IPS DF 4.7 (cell line): ENCODE results near the gene STYX.
"Not testable (repeated sequence)": the region's sequence is repeated elsewhere in the genome, so short reads cannot be mapped to it uniquely, and the experiment has no call there.

ENCODE experiments used
- DNase-seq: peaks from one replicate; pipeline ENCODE4 v3.0.0-alpha.2; 2013; ENCODE audit warnings: low spot score; ENCODE audit errors: extremely low read depth

Gene STYX

DNA sequence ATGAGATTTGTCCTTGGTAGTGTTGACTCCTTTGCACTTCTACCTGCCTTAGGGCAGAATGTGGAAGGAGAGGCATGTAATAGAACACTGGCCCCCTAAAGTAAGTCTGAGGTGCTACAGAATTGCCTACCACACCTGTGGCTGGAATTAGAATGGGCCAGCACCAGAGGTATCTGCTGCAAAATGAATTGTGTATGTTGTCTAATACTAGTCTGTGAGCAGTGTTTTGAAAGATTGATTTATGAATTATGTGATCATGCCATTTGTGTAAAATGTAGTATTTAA, 5.7 kb upstream of the STYX start:
- DNase-seq = no peak

DNA sequence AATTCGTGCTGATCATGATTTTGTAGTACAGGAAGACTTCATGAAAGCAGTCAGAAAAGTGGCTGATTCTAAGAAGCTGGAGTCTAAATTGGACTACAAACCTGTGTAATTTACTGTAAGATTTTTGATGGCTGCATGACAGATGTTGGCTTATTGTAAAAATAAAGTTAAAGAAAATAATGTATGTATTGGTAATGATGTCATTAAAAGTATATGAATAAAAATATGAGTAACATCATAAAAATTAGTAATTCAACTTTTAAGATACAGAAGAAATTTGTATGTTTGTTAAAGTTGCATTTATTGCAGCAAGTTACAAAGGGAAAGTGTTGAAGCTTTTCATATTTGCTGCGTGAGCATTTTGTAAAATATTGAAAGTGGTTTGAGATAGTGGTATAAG, 2.5 kb upstream of the STYX start:
- DNase-seq = not testable (repeated sequence)

DNA sequence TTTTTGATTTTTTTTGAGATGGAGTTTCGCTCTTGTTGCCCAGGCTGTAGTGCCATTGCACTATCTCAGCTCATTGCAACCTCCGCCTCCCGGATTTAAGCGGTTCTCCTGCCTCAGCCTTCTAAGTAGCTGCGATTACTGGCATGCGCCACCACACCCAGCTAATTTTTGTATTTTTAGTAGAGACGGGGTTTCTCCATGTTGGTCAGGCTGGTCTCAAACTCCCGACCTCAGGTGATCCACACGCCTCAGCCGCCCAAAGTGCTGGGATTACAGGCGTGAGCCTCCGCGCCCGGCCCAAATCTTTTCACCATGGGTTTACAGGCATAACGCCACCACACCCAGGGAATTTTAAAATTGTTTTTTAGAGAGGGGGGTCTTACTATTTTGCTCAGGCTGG, 931 bp upstream of the STYX start:
- not testable (repeated sequence) for DNase-seq

- no peak for DNase-seq
Observed at GRCh38 chr14:52729585-52729924, 411 bp upstream of the STYX start.

DNA sequence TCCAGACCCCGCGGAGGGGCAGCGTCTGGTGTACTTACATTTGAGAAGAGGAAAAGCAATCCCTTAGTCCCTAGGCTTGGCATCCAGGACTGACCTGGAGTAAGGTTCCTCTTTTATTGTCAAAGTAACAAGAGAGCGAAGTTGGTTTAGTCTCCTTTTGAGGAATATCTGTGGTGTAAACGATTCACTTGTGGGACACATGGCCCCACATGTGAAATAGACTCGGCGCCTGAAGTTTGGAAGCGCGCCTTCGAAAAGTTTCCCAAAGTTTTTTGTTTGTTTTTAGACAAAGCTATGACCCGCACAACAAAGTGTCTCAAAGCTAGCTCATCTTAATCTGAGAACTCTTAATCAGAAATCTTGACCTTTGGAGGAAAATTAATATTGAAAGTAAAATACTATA, 744 bp downstream of the STYX start:
- DNase-seq = no peak

DNA sequence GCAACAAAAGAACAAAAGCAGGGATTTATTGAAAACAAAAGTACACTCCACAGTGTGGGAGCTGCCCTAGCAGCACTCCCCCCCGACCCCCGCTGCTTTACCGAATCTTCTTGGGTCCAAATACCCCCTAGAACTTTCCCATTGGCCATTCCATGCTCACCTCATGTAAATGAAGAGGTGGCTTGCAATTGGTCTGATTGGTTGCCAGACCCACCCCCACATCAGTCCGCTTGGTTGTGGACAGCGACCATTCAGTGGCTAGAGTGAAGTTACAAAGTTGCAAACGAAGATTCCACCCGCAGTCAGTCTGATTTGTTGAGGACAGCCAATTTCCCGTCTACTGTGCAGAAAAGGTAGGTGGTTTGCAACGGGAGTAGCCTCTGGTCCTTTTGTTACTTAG, 3.9 kb downstream of the STYX start:
- DNase-seq = no peak

DNA sequence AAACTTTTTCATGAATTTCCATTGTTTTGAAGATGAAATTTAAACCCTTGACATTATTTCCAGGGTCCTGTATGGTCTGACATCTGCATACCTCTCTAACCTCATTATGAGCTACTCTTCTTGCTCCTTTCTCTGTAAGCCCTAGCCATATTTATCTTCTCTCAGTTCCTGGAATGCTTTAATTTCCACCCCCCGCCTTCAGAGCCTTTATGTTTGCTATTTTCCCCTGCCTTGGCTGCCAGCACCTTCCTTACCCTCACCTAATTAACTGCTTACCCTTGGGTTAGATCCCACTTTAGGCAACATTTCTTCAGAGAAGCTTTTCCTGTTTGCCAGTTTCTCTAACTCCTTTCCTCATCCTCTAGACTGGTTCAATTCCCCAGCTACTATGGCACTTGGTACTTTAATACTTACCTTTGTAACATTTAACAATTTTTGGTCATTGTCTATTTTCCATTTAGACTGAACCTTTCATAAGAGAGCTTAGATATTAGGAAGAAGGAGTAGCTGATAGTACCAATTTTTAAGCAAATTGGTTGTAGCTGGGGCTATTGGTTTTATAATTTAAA, 6.0 kb downstream of the STYX start:
- no peak for DNase-seq

DNA sequence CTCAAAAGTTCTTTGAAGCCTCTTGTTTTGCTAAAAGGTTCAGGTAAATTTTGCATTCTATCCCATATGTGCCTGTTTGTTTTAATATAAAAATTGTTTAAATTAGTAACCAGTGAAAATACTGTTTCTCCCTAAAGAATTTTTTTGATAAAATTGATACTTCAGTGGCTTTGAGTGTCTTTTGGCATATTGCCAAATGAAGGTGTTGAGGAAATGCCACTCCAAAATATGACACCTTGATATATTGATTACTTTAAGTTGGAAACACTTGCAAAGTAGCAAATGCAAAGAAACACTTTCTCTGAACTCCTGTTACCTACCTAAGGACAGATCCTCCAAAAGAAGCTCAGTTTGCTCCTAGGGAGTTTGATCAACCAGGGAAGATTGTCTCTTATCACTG, 8.4 kb downstream of the STYX start:
- DNase-seq = no peak

- no peak for DNase-seq
Observed at GRCh38 chr14:52740751-52741150, 10.8 kb downstream of the STYX start.

GRCh38 chr14:52741865-52742264, 11.9 kb downstream of the STYX start:
- no peak for DNase-seq

- DNase-seq = no peak
Observed at GRCh38 chr14:52748647-52749292, 18.8 kb downstream of the STYX start.

DNA sequence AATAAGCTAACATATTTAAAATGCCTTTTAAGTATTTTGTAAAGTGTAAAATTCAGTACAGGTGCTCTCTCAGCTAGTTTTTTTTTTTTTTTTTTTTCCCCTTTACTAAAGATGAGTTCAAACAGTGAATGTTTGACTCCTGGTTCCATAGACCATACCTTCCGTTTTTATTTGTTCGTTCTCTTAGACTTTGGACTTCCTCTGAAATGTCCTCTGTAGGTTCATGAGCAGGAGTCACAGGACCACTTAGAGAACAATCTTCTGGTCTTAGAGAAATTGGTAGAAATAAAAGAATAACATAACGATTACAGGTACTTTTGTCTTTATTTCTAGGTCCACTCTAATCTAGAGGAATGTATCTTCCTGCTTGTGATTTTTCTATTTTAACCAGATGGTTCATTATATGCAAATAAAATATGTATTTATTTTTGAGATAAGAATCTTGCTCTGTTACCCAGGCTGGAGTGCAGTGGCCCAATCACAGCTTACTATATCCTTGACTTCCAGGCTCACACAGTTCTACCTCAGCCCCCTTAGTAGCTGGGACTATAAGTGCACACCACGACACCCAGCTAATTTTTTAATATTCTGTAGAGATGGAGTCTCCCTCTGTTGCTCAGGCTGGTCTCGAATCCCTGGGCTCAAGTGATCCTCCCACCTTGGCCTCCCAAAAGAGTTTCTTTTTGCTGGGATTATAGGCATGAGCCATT, 25.8 kb downstream of the STYX start:
- no peak for DNase-seq

- DNase-seq = no peak
Observed at GRCh38 chr14:52759145-52759544, 29.2 kb downstream of the STYX start.

DNA sequence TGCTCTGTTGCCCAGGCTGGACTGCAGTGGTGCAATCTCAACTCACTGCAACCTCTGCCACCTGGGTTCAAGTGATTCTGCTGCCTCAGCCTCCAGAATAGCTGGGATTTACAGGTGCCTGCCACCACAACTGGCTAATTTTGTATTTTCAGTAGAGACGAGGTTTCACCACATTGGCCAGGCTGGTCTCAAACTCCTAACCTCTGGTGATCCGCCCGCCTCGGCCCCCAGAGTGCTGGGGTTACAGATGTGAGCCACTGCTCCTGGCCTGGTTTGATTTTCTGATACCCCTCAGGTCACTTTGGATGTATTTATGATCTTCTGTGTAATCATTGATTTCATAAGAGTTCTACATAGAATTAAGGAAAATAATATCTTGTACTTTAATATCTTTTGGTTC, 33.0 kb downstream of the STYX start:
- not testable (repeated sequence) for DNase-seq

GRCh38 chr14:52767058-52767833, 37.3 kb downstream of the STYX start:
- DNase-seq = no peak

GRCh38 chr14:52769887-52770286, 39.9 kb downstream of the STYX start:
- DNase-seq = no peak

DNA sequence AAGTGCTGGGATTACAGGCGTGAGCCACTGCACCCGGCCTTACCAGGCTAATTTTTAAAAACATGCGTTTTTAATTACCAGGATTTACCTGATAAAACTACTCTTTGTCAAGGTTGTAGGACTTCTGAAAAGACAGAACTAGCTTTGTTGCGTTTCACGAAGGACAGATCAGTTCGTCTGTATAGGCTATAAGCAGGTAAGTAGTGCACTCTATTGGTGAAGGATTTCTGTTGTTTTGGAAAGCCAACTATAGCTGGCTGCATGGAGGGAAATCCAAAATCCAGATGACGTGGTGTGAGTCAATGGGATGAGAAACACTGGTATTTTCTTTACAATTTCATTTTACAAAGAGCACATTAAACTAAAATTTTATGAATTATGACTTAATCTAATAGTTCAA, 46.9 kb downstream of the STYX start:
- DNase-seq = no peak

DNA sequence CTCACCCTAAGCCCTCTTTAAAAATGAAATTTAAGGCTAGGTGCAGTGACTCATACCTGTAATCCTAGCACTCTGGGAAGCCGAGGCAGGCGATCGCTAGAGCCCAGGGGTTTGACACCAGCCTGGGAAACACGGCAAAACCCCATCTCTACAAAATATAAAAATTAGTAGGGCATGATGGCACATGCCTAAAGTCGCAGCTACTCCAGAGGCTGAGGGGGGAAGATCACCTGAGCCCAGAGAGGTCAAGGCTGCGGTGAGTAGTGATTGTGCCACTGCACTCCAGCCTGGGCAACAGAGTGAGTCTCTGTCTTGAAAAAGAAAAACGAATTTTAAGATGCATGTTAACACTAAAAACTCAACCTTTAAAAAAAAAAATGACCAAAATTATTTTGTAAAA, 48.7 kb downstream of the STYX start:
- DNase-seq = no peak

- no peak for DNase-seq
Observed at GRCh38 chr14:52780893-52781292, 50.9 kb downstream of the STYX start.

- DNase-seq = no peak
Observed at GRCh38 chr14:52781629-52782028, 51.7 kb downstream of the STYX start.

- no peak for DNase-seq
Observed at GRCh38 chr14:52783206-52783605, 53.2 kb downstream of the STYX start.

- no peak for DNase-seq
Observed at GRCh38 chr14:52786887-52787286, 56.9 kb downstream of the STYX start.

DNA sequence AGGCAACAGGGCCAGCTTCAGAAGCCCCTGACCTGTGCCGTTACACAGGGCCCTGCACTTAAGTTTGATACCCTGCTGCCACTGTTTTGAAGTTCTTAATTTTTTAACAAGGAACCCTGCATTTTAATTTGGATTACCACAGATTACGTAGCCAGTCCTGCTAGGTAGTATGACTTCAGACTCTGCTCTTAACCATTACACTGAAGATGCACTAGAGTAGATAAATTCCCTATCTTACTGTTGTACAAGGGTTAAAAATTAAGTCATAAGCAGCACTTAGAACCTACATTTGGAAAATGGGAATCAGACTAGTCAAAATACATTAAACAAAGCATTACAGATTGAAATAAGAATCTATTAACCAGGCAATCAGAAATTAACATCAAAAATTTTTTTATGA, 59.2 kb downstream of the STYX start:
- no peak for DNase-seq
